ENCODE results near the gene SLC24A3. TPM values are rescaled to one million over a fixed set of nuclear protein-coding genes. Genes with fewer than 3 reads are reported as not detected.

The SLC24A3 gene
- total and polyA plus RNA-seq, 2 donors from 2014 or later: 0.86 to 5.2 TPM

- Histone ChIP-seq H3K9ac (ENCODE audit: low read length in 3 of 3) (no peak overlapping the region), H3K9me3 (ENCODE audit: control insufficient read depth in 2 of 3, insufficient read depth in 1 of 3, low read length in 3 of 3) (no peaks in the 10 kb centered on the region), H3K4me3 (ENCODE audit: low read length in 3 of 3) (no peak overlapping the region), H3K36me3 (ENCODE audit: control insufficient read depth in 2 of 3, insufficient read depth in 3 of 3, low read length in 3 of 3) (no peaks in the 10 kb centered on the region), H3K27me3 (ENCODE audit: control insufficient read depth, insufficient read depth, low read length) (no peaks in the 10 kb centered on the region), H3K27ac (ENCODE audit: low read depth in 2 of 2, low read length in 2 of 2) (no peak overlapping the region), H3K4me1 (ENCODE audit: control insufficient read depth in 2 of 3, insufficient read depth in 2 of 3, low read depth in 1 of 3, low read length in 3 of 3) (no peaks in the 10 kb centered on the region)
- DNase-seq (no peak), FAIRE-seq (no peak)
- TF ChIP-seq CTCF (IDR thresholded peaks at IDR 0.05; ENCODE audit: borderline replicate concordance, extremely low read depth, insufficient read depth): no peak
- intact Hi-C loops (cut with DNase I): no loop called here
Observed at GRCh38 chr20:19176470-19177052, 35.9 kb upstream of the SLC24A3 start.

DNA sequence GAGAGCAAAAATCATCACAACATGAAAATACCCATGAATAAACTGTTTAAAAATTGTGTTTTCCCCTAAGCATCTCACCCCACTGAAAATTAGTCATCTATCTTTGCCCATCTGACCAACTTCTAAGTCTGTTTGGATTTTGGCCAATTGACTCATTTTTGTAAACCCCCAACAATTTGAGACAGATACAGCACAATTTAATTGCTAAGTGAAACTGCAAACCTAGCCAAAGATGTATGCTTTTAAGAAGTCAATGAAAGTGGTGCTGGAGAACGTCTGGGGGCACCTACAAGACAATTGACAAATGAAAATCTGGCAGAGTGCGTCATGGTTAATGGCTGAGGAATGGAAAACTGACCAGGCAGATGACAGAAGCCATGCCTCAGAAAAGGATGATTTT is 30.9 kb upstream of the SLC24A3 start:
- H3K4me1 ChIP-seq (ENCODE audit: control insufficient read depth in 2 of 3, insufficient read depth in 2 of 3, low read depth in 1 of 3, low read length in 3 of 3): no peaks in the 10 kb centered on the region
- DNase-seq (no peak), FAIRE-seq (no peak)
- no peaks in the 10 kb centered on the region for H3K36me3 ChIP-seq (ENCODE audit: control insufficient read depth in 2 of 3, insufficient read depth in 3 of 3, low read length in 3 of 3)
- intact Hi-C loops (cut with DNase I): no loop called here
- H3K27me3 ChIP-seq (ENCODE audit: control insufficient read depth, insufficient read depth, low read length): no peaks in the 10 kb centered on the region
- H3K4me3 ChIP-seq (ENCODE audit: low read length in 3 of 3): no peak overlapping the region
- H3K9ac ChIP-seq (ENCODE audit: low read length in 3 of 3): no peak overlapping the region
- no peak overlapping the region for H3K27ac ChIP-seq (ENCODE audit: low read depth in 2 of 2, low read length in 2 of 2)
- no peaks in the 10 kb centered on the region for H3K9me3 ChIP-seq (ENCODE audit: control insufficient read depth in 2 of 3, insufficient read depth in 1 of 3, low read length in 3 of 3)
- no peak for TF ChIP-seq CTCF (IDR thresholded peaks at IDR 0.05; ENCODE audit: borderline replicate concordance, extremely low read depth, insufficient read depth)

- intact Hi-C loops (cut with DNase I): no loop called here
- Histone ChIP-seq H3K9ac (ENCODE audit: low read length in 3 of 3) (no peak overlapping the region), H3K27ac (ENCODE audit: low read depth in 2 of 2, low read length in 2 of 2) (no peak overlapping the region)
Observed at GRCh38 chr20:19185083-19185482, 27.4 kb upstream of the SLC24A3 start.

More at GRCh38 chr20:19185083-19185482, 27.4 kb upstream of the SLC24A3 start:
- H3K4me3 ChIP-seq (ENCODE audit: low read length in 3 of 3): no peak overlapping the region
- H3K4me1 ChIP-seq (ENCODE audit: control insufficient read depth in 2 of 3, insufficient read depth in 2 of 3, low read depth in 1 of 3, low read length in 3 of 3): no peaks in the 10 kb centered on the region
- H3K36me3 ChIP-seq (ENCODE audit: control insufficient read depth in 2 of 3, insufficient read depth in 3 of 3, low read length in 3 of 3): no peaks in the 10 kb centered on the region
- FAIRE-seq: no peak
- TF ChIP-seq CTCF (IDR thresholded peaks at IDR 0.05; ENCODE audit: borderline replicate concordance, extremely low read depth, insufficient read depth): no peak
- H3K9me3 ChIP-seq (ENCODE audit: control insufficient read depth in 2 of 3, insufficient read depth in 1 of 3, low read length in 3 of 3): no peaks in the 10 kb centered on the region
- DNase-seq: no peak
- H3K27me3 ChIP-seq (ENCODE audit: control insufficient read depth, insufficient read depth, low read length): no peaks in the 10 kb centered on the region

Data from kidney (tissue), 14 donors.